ENCODE results near the gene ERP29.
"Not testable (repeated sequence)": the region's sequence is repeated elsewhere in the genome, so short reads cannot be mapped to it uniquely, and the experiment has no call there.

ERP29 gene

GRCh38 chr12:112012775-112013600, at the start of gene ERP29, which contains the start of gene TMEM116:
TSS of gene ERP29 (plus strand) at chr12:112013426. CDS start at chr12:112013466, 40 bp downstream.
TSS of gene TMEM116 (minus strand) at chr12:112013165. CDS start at chr12:112005270, 7,895 bp downstream.
- peak; percentile 95 for DNase-seq

- no peak for DNase-seq
Observed at GRCh38 chr12:111964935-111965334, 48.3 kb upstream of the ERP29 start.

DNA sequence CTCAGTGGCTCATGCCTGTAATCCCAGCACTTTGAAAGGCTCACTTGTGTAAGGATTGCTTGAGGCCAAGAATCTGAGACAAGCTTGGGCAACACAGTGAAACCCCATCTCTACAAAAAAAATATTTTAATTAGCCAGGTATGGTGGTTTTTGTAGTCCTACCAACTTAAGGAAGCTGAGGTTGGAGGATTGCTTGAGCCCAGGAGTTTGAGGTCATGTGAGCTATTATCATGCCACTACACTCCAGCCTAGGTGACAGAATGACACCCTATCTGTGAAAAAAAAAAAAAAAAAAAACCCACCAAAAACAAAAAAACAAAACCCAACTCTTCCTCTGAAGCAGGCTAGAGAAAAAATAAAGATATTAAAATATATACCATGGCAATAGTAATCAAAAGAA, 41.4 kb upstream of the ERP29 start:
- DNase-seq = no peak

- DNase-seq = peak; percentile 9
Observed at GRCh38 chr12:111975161-111975931, 37.9 kb upstream of the ERP29 start.

DNA sequence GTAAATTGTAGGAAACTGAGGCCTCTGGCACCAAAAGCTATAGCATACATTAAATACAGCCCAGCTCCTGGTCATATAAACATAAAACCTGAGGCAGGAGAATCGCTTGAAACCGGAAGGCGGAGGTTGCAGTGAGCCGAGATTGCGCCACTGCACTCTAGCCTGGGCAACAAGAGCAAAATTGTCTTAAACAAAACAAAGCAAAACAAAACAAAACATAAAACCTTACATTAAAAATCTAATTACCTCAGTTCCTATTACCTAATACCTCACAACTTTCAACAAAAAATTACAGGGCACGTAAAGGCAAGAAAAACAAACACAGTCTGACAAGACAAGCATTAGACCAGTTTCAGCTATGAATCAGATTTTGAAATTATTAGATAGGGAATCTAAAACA, 36.9 kb upstream of the ERP29 start:
- no peak for DNase-seq

GRCh38 chr12:111976860-111977259, 36.4 kb upstream of the ERP29 start:
- no peak for DNase-seq

GRCh38 chr12:111978545-111978944, 34.7 kb upstream of the ERP29 start:
- DNase-seq = no peak

- no peak for DNase-seq
Observed at GRCh38 chr12:111980598-111980997, 32.6 kb upstream of the ERP29 start.

DNA sequence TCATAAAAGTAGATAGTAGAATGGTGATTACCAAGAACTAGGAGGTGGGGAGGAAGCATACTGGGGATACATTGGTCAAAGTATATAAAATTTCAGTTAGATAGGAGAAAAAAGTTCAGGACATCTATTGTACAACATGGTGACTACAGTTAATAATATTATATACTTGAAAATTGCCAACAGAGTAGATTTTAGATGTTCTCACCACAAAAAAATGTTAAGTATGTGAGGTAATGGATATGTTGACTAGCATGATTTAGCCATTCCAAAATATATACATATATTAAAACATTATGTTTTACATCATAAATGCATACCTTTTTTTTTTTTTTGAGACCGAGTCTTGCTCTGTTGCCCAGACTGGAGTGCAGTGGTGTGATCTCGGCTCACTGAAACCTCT, 31.2 kb upstream of the ERP29 start:
- DNase-seq = peak; percentile 10

DNA sequence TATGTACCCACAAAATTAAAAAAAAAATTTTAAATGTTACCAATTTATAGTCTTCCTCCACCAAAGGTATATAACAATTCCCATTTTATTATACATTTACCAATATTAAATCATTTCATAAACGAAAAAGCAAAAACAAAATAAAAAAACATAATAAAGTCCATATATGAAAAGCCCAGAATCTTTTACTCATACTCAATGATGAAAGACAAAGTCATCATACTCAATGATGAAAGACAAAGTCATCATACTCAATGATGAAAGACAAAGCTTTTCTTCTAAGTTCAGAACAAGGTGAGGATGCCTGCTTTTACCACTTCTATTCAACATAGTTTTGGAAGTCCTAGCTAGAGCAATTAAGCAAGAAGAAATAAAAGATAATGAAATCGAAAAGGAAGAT, 28.4 kb upstream of the ERP29 start:
- DNase-seq = no peak

- no peak for DNase-seq
Observed at GRCh38 chr12:111991535-111991934, 21.7 kb upstream of the ERP29 start.

GRCh38 chr12:111991946-111992345, 21.3 kb upstream of the ERP29 start:
- DNase-seq = peak; percentile 9

DNA sequence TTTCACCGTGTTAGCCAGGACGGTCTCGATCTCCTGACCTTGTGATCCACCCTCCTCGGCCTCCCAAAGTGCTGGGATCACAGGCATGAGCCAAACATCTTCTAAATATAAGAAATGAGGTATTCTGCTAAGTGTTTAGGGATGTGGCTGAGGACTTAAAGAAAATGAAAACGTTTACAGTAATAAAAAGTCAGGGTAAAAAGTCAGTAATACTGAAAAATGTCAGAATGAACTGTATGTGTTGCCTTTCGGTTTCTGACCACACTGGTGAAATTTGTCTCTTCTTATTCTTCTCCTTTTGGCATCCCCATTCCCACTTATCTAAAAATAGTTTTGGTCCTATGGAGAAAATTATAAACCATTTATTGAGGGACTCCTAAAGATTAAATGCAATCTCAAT, 20.8 kb upstream of the ERP29 start:
- DNase-seq = no peak

DNA sequence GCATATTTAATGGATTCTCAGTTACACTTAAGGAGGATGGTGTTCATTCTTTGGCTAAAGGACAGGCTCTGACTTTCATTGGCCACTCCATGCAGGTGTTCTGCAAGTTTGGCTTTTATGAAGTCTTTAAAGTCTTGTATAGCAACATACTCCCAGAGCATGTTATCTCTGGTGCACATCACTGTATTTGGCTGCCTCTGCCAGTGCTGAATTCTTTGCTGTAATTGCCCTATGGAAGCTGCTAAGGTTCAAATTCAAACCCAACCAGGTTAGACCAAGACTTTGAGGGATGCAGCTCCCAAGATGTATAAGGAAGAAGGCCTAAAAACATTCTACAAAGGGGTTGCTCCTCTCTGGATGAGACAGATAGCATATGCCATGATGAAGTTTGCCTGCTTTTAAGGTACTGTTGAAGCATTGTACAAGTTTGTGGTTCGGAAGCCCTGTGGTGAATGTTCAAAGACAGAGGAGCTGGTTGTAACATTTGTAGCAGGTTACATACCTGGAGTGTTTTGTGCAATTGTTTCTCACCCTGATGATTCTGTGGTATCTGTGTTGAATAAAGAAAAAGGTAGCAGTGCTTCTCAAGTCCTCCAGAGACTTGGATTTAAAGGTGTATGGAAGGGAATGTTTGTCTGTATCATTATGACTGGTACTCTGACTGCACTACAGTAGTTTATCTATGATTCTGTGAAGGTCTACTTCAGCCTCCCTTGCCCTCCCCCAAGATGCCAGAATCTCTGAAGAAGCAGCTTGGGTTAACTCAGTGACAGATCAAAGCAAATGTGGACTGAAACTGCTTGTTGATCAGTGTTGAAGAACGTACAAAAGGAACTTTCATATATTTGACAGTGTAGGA, 19.7 kb upstream of the ERP29 start:
- DNase-seq = no peak

DNA sequence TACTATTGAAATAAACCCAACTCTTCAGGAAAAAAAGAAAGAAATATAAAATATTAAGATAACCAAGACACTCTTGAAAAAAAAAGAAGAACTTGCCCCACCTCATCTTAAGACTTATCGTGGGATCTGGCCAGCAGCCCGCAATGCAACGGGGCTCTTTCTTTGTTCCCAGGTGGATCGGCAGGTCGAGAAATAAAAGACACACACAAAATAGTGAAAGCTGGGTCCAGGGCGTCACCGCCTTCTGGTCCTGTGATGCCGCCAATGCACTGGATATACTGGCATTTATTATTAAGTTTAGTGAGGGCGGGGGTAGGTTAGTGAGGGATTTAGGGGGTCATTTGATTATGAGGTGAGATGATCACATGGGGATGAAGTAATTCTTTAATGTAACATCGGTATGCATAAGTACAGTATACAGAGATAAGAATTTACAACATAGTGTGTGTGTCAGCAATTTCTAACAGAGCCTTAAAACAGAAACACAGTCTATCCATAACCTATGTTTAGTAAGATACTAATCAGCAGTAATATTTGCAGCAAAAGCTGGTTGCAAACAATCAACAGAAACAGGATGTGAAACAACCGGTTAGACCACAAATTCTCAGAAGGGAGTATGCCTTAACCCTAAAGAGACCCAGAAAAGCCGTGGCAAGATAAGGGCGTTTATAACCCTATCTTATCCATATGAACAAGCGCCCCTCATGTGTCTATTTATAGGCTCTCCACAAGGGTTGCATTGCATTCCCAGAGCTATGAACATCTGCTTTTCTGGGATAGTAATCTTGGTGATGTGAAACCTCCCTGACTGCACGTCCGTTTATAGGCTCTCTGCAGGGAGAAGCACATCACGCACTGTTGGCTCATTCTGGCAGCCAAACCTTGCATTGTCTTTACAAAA, 18.8 kb upstream of the ERP29 start:
- DNase-seq = not testable (repeated sequence)

DNA sequence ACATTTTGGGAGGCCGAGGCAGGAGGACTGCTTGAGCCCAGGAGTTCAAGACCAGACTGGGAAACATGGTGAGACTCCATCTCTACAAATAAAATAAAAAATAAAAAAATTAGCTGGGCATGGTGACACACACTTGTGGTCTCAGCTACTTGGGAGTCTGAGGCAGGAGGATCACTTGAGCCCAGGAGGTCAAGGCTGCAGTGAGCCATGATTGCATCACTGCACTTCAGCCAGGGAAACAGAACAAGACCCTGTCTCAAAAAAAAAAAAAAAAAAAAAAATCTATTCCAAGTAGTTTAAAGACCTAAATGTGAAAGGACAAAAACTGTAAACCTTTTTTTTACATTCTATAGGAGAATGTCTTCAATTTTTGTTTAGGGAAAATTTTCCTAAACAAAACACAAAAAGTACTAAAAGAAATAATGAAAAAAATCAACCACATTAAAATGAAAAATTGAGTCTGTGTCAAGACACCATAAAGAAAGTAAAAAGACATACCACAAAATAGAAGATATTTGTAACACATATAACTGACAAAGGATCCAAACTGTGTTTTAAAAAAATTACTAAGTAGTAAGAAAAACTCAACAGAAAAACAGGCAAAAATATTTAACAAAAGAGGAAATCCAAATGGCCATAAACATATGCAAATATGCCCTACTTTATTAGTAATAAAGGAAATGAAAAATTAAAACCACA, 17.3 kb upstream of the ERP29 start:
- no peak for DNase-seq

DNA sequence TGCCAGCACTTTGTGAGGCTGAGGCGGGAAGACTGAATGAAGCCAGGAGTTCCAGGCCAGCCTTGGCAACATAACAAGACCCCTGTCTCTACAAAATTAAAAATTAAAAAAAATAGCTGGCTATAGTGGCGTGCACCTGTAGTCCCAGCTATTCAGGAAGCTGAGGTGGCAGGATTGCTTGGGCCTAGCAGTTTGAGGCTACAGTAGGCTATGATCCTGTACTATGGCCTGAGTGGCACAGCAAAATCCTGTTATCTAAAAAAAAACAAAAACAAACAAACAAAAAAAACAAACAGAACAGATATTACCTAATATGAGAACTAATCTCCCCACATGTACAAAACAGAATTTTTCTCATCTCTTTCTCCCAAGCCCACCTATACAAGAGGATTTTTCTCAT, 15.9 kb upstream of the ERP29 start:
- DNase-seq = no peak

GRCh38 chr12:111998015-111998414, 15.2 kb upstream of the ERP29 start:
- DNase-seq = no peak

GRCh38 chr12:111999129-111999528, 14.1 kb upstream of the ERP29 start:
- DNase-seq = not testable (repeated sequence)

- DNase-seq = no peak
Observed at GRCh38 chr12:112000820-112001219, 12.4 kb upstream of the ERP29 start.

DNA sequence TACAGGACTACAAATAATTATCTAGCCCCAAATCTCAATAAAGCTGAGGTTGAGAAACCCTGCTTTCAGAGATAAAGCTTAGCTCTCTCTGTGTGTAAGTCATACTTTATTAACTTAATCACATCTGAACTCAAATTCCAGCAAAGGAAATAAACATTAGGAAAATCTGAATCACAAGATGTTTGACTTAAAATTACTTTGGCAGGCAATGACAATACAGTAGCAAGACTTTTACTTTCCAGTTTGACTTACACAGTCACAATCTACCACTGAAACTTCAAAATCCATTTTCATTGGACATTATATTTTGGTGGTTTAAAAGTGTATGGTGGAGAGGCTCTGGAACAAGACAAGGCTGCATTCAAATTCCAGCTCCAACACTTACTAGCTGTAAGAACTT, 11.7 kb upstream of the ERP29 start:
- no peak for DNase-seq
